Measurements from ENCODE around the gene GPR84.

The GPR84 gene

GRCh38 chr12:54364413-54364812 lies at the start of gene GPR84:
Gene GPR84 (minus strand): TSS chr12:54364486. CDS start chr12:54363851, 635 bp downstream.
- DNase-seq = peak in 1 of 2 donors; percentile 68

GRCh38 chr12:54413284-54414190 lies 49.3 kb upstream of the GPR84 start:
- DNase-seq = peak; percentile 29 to 89

- no peak for DNase-seq
Observed at GRCh38 chr12:54412786-54413185, 48.5 kb upstream of the GPR84 start.

GRCh38 chr12:54412348-54412747 lies 48.1 kb upstream of the GPR84 start:
- DNase-seq = no peak

- peak; percentile 66 to 68 for DNase-seq
Observed at GRCh38 chr12:54411391-54412241, 47.3 kb upstream of the GPR84 start.

GRCh38 chr12:54409267-54409666 lies 45.0 kb upstream of the GPR84 start:
- DNase-seq = no peak

- DNase-seq = no peak
Observed at GRCh38 chr12:54407183-54407905, 43.1 kb upstream of the GPR84 start.

- DNase-seq = no peak
Observed at GRCh38 chr12:54405573-54405972, 41.3 kb upstream of the GPR84 start.

GRCh38 chr12:54405106-54405505 lies 40.8 kb upstream of the GPR84 start:
- DNase-seq = no peak

GRCh38 chr12:54404061-54405004 lies 40.0 kb upstream of the GPR84 start:
- peak in 1 of 2 donors; percentile 45 for DNase-seq

GRCh38 chr12:54401119-54401518 lies 36.8 kb upstream of the GPR84 start:
- DNase-seq = no peak

GRCh38 chr12:54398995-54399793 lies 34.9 kb upstream of the GPR84 start:
- peak; percentile 74 to 80 for DNase-seq

- DNase-seq = no peak
Observed at GRCh38 chr12:54398218-54398617, 33.9 kb upstream of the GPR84 start.

GRCh38 chr12:54397157-54397556 lies 32.9 kb upstream of the GPR84 start:
- DNase-seq = no peak

- no peak for DNase-seq
Observed at GRCh38 chr12:54395545-54395944, 31.3 kb upstream of the GPR84 start.

GRCh38 chr12:54394986-54395385 lies 30.7 kb upstream of the GPR84 start:
- DNase-seq = no peak

GRCh38 chr12:54394281-54394719 lies 30.0 kb upstream of the GPR84 start:
- peak in 1 of 2 donors; percentile 55 for DNase-seq

- peak in 1 of 2 donors; percentile 29 for DNase-seq
Observed at GRCh38 chr12:54393743-54394142, 29.5 kb upstream of the GPR84 start.

GRCh38 chr12:54393207-54393609 lies 28.9 kb upstream of the GPR84 start:
- DNase-seq = no peak

GRCh38 chr12:54392485-54393206 lies 28.4 kb upstream of the GPR84 start:
- DNase-seq = no peak

Measured in bone marrow (tissue), 2 donors.